Tibial artery (tissue), 4 donors: Measurements from ENCODE around the gene SERPINH1.

Source experiments
- DNase-seq, 2 donors: peaks; one replicate each; pipeline ENCODE4 v3.0.0-alpha.2; 2019
- H3K27ac ChIP-seq, 2 donors: fragments of 200-600 bp; sonication (generic) in 1 of 2; 1 replicate in 1 of 2; 2 replicates in 1 of 2; pipeline ENCODE4 v1.5.1; 2018 to 2019; ENCODE audit warnings: mild to moderate bottlenecking in 1 of 2
- H3K27me3 ChIP-seq, 2 donors: fragments of 200-600 bp; sonication (generic) in 1 of 2; one replicate each; pipeline versions ENCODE4 v1.5.1 to v1.6.0; 2016 to 2019
- H3K36me3 ChIP-seq, 3 donors: fragments of 200-600 bp; sonication (generic) in 2 of 3; one replicate each; pipeline ENCODE4 v1.5.1; 2016 to 2019; ENCODE audit warnings: mild to moderate bottlenecking in 2 of 3
- H3K4me1 ChIP-seq, 4 donors: fragments of 200-600 bp; sonication (generic) in 2 of 4; 1 replicate in 3 of 4; 2 replicates in 1 of 4; pipeline ENCODE4 v1.5.1; 2016 to 2019
- H3K4me3 ChIP-seq, 2 donors: fragments of 200-600 bp; sonication (generic) in 1 of 2; 1 replicate in 1 of 2; 2 replicates in 1 of 2; pipeline ENCODE4 v1.5.1; 2018 to 2019; ENCODE audit warnings: mild to moderate bottlenecking in 2 of 2
- H3K9me3 ChIP-seq, 3 donors: fragments of 200-600 bp; sonication (generic) in 1 of 3; one replicate each; pipeline ENCODE4 v1.5.1; 2016 to 2019
- CTCF ChIP-seq, 2 experiments: fragments of 200-600 bp in 1 of 2; fragments of 450-650 bp in 1 of 2; IDR thresholded peaks; one replicate each; pipeline ENCODE4 v1.5.1; 2017 to 2019; ENCODE audit warnings: antibody characterized with exemption in 2 of 2, mild to moderate bottlenecking in 1 of 2, moderate library complexity in 1 of 2
- intact Hi-C: fragments of 100-400 bp; cut with DNase I; formaldehyde crosslinking; loops from one replicate; pipeline ENCODE4 v1.15.0; 2023; ENCODE audit warnings: low total_unique reads

SERPINH1 gene

GRCh38 chr11:75597636-75598035 is 35.6 kb downstream of the SERPINH1 start:
- H3K9me3 ChIP-seq = no peaks in the 10 kb centered on the region
- no peak overlapping the region for H3K27ac ChIP-seq
- no peak overlapping the region for H3K4me3 ChIP-seq
- no peak for DNase-seq
- no peak for TF ChIP-seq CTCF (IDR thresholded peaks at IDR 0.05)
- H3K4me1 ChIP-seq = no peaks in the 10 kb centered on the region
- no peaks in the 10 kb centered on the region for H3K27me3 ChIP-seq
- intact Hi-C loops = loop anchor here (10.0 kb wide), 1 partner anchor 77 kb away; no protein-coding TSS in a partner anchor
- no peaks in the 10 kb centered on the region for H3K36me3 ChIP-seq

GRCh38 chr11:75598264-75598663 is 36.2 kb downstream of the SERPINH1 start:
- no peaks in the 10 kb centered on the region for H3K9me3 ChIP-seq
- TF ChIP-seq CTCF (IDR thresholded peaks at IDR 0.05) = no peak
- H3K27ac ChIP-seq = no peak overlapping the region
- H3K4me1 ChIP-seq = no peaks in the 10 kb centered on the region
- H3K27me3 ChIP-seq = no peaks in the 10 kb centered on the region
- no peaks in the 10 kb centered on the region for H3K36me3 ChIP-seq
- no peak for DNase-seq
- H3K4me3 ChIP-seq = no peak overlapping the region
- intact Hi-C loops = loop anchor here (10.0 kb wide), 1 partner anchor 77 kb away; no protein-coding TSS in a partner anchor

- intact Hi-C loops = loop anchor here (10.0 kb wide), 1 partner anchor 76 kb away; no protein-coding TSS in a partner anchor
- Histone ChIP-seq H3K4me1 (peaks cover 0 to 4% (median 0%) of the 10 kb centered on the region in 4 donors), H3K36me3 (no peaks in the 10 kb centered on the region), H3K27ac (no peak overlapping the region), H3K4me3 (no peak overlapping the region), H3K27me3 (no peaks in the 10 kb centered on the region), H3K9me3 (no peaks in the 10 kb centered on the region)
- TF ChIP-seq CTCF (IDR thresholded peaks at IDR 0.05) = no peak
- DNase-seq = no peak
Observed at GRCh38 chr11:75598900-75599299, 36.8 kb downstream of the SERPINH1 start.

- intact Hi-C loops = no loop called here
- Histone ChIP-seq H3K27me3 (no peaks in the 10 kb centered on the region), H3K27ac (no peak overlapping the region), H3K4me3 (no peak overlapping the region), H3K9me3 (no peaks in the 10 kb centered on the region), H3K36me3 (no peaks in the 10 kb centered on the region), H3K4me1 (peaks cover 0 to 4% (median 2%) of the 10 kb centered on the region in 4 donors)
- no peak for TF ChIP-seq CTCF (IDR thresholded peaks at IDR 0.05)
- DNase-seq = no peak
Observed at GRCh38 chr11:75600356-75600755, 38.3 kb downstream of the SERPINH1 start.

- Histone ChIP-seq H3K9me3 (no peaks in the 10 kb centered on the region), H3K4me3 (no peak overlapping the region), H3K4me1 (peaks cover 0 to 4% (median 2%) of the 10 kb centered on the region in 4 donors), H3K27me3 (no peaks in the 10 kb centered on the region), H3K36me3 (peaks cover 0 to 5% (median 0%) of the 10 kb centered on the region in 3 donors), H3K27ac (no peak overlapping the region)
- TF ChIP-seq CTCF (IDR thresholded peaks at IDR 0.05) = no peak
- intact Hi-C loops = no loop called here
- no peak for DNase-seq
Observed at GRCh38 chr11:75601494-75601893, 39.4 kb downstream of the SERPINH1 start.

- Histone ChIP-seq H3K4me1 (peaks cover 0 to 4% (median 2%) of the 10 kb centered on the region in 4 donors), H3K27me3 (no peaks in the 10 kb centered on the region), H3K4me3 (no peak overlapping the region), H3K36me3 (peaks cover 0 to 12% (median 0%) of the 10 kb centered on the region in 3 donors), H3K27ac (no peak overlapping the region), H3K9me3 (no peaks in the 10 kb centered on the region)
- no peak for DNase-seq
- TF ChIP-seq CTCF (IDR thresholded peaks at IDR 0.05) = no peak
- intact Hi-C loops = no loop called here
Observed at GRCh38 chr11:75602951-75603350, 40.9 kb downstream of the SERPINH1 start.
